ENCODE measurements around the gene NCK1. TPM values are rescaled to one million over a fixed set of nuclear protein-coding genes. Genes with fewer than 3 reads are reported as not detected.
"Not testable (repeated sequence)": the region's sequence is repeated elsewhere in the genome, so short reads cannot be mapped to it uniquely, and the experiment has no call there.

Gene NCK1
- total and polyA plus RNA-seq, 2 donors (not counting 1 experiment from before 2014, with no cell fraction given), result 59.5 to 62.7 TPM

DNA sequence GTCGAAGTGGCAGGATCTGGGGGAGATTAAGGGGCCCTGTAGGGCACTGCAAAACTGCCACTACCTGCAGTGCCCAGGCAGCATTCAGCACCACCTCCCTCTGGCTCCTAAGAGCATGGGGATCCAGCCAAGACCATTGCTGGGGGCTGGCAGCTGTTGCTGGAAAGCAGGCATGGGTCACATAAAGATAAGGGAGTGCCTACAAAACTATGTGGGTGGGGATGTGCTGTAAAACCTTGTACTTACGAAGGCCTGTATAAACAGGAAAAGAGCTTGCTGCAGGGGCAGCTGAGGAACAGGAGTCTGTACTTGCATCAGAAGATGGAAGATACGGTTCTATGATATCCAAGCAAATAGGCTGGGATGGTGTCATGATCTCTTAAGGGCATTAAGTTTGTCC is 122.8 kb downstream of the NCK1 start:
- no peaks in the 10 kb centered on the region for H3K36me3 ChIP-seq (ENCODE audit: control insufficient read depth, insufficient read depth, low read length)
- H3K9ac ChIP-seq (ENCODE audit: insufficient read depth, low read length), result no peak overlapping the region
- no peak for TF ChIP-seq EZH2 (IDR thresholded peaks at IDR 0.05; ENCODE audit: low read length, missing control alignments)
- TF ChIP-seq, protein P1, sequence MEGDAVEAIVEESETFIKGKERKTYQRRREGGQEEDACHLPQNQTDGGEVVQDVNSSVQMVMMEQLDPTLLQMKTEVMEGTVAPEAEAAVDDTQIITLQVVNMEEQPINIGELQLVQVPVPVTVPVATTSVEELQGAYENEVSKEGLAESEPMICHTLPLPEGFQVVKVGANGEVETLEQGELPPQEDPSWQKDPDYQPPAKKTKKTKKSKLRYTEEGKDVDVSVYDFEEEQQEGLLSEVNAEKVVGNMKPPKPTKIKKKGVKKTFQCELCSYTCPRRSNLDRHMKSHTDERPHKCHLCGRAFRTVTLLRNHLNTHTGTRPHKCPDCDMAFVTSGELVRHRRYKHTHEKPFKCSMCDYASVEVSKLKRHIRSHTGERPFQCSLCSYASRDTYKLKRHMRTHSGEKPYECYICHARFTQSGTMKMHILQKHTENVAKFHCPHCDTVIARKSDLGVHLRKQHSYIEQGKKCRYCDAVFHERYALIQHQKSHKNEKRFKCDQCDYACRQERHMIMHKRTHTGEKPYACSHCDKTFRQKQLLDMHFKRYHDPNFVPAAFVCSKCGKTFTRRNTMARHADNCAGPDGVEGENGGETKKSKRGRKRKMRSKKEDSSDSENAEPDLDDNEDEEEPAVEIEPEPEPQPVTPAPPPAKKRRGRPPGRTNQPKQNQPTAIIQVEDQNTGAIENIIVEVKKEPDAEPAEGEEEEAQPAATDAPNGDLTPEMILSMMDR (conservative IDR thresholded peaks at IDR 0.05 in 1 of 2, IDR thresholded peaks at IDR 0.05 in 1 of 2; ENCODE audit: low read depth in 1 of 2, low read length in 2 of 2), result no peak
- no peaks in the 10 kb centered on the region for H3K9me3 ChIP-seq (ENCODE audit: control insufficient read depth, insufficient read depth, low read depth, low read length)
- H2AFZ ChIP-seq (ENCODE audit: low read length), result no peak overlapping the region
- H3K4me2 ChIP-seq (ENCODE audit: extremely low read depth, insufficient read depth, low read length), result no peak overlapping the region
- H3K27ac ChIP-seq (ENCODE audit: insufficient read depth, low read length), result no peak overlapping the region
- H4K20me1 ChIP-seq (ENCODE audit: control insufficient read depth, extremely low read depth, insufficient read depth, low read length), result no peaks in the 10 kb centered on the region
- H3K79me2 ChIP-seq (ENCODE audit: control insufficient read depth, insufficient read depth, low read length), result no peaks in the 10 kb centered on the region
- DNase-seq (ENCODE audit: low read depth in 2 of 2), result peak; percentile 27 to 56
- no peaks in the 10 kb centered on the region for H3K4me1 ChIP-seq (ENCODE audit: control insufficient read depth, extremely low read depth, insufficient read depth, low read length)
- no peak overlapping the region for H3K4me3 ChIP-seq (replicated peaks in 1 of 4; ENCODE audit: control extremely low read depth in 1 of 4, insufficient read depth in 1 of 4, low read depth in 3 of 4, low read length in 4 of 4)
- no peaks in the 10 kb centered on the region for H3K27me3 ChIP-seq (ENCODE audit: control insufficient read depth, insufficient read depth, low read length)

GRCh38 chr3:136987398-136987980 is 125.5 kb downstream of the NCK1 start:
- not testable (repeated sequence) for H3K4me1 ChIP-seq (ENCODE audit: control insufficient read depth, extremely low read depth, insufficient read depth, low read length); H3K27ac ChIP-seq (ENCODE audit: insufficient read depth, low read length); H3K4me3 ChIP-seq (replicated peaks in 1 of 4; ENCODE audit: control extremely low read depth in 1 of 4, insufficient read depth in 1 of 4, low read depth in 3 of 4, low read length in 4 of 4); H2AFZ ChIP-seq (ENCODE audit: low read length); H3K36me3 ChIP-seq (ENCODE audit: control insufficient read depth, insufficient read depth, low read length); H4K20me1 ChIP-seq (ENCODE audit: control insufficient read depth, extremely low read depth, insufficient read depth, low read length); H3K9me3 ChIP-seq (ENCODE audit: control insufficient read depth, insufficient read depth, low read depth, low read length); H3K4me2 ChIP-seq (ENCODE audit: extremely low read depth, insufficient read depth, low read length); H3K27me3 ChIP-seq (ENCODE audit: control insufficient read depth, insufficient read depth, low read length); H3K79me2 ChIP-seq (ENCODE audit: control insufficient read depth, insufficient read depth, low read length); DNase-seq (ENCODE audit: low read depth in 2 of 2); H3K9ac ChIP-seq (ENCODE audit: insufficient read depth, low read length)

- no peak overlapping the region for H3K4me3 ChIP-seq (replicated peaks in 1 of 4; ENCODE audit: control extremely low read depth in 1 of 4, insufficient read depth in 1 of 4, low read depth in 3 of 4, low read length in 4 of 4)
- no peaks in the 10 kb centered on the region for H3K27me3 ChIP-seq (ENCODE audit: control insufficient read depth, insufficient read depth, low read length)
- H3K27ac ChIP-seq (ENCODE audit: insufficient read depth, low read length), result no peak overlapping the region
- H2AFZ ChIP-seq (ENCODE audit: low read length), result no peak overlapping the region
- no peaks in the 10 kb centered on the region for H3K79me2 ChIP-seq (ENCODE audit: control insufficient read depth, insufficient read depth, low read length)
- H3K4me2 ChIP-seq (ENCODE audit: extremely low read depth, insufficient read depth, low read length), result no peak overlapping the region
- no peaks in the 10 kb centered on the region for H3K9me3 ChIP-seq (ENCODE audit: control insufficient read depth, insufficient read depth, low read depth, low read length)
- H4K20me1 ChIP-seq (ENCODE audit: control insufficient read depth, extremely low read depth, insufficient read depth, low read length), result no peaks in the 10 kb centered on the region
- TF ChIP-seq EZH2 (IDR thresholded peaks at IDR 0.05; ENCODE audit: low read length, missing control alignments), result no peak
- TF ChIP-seq, protein P1 (conservative IDR thresholded peaks at IDR 0.05 in 1 of 2, IDR thresholded peaks at IDR 0.05 in 1 of 2; ENCODE audit: low read depth in 1 of 2, low read length in 2 of 2), result no peak
- no peak for DNase-seq (ENCODE audit: low read depth in 2 of 2)
- H3K9ac ChIP-seq (ENCODE audit: insufficient read depth, low read length), result no peak overlapping the region
- no peaks in the 10 kb centered on the region for H3K36me3 ChIP-seq (ENCODE audit: control insufficient read depth, insufficient read depth, low read length)
- no peaks in the 10 kb centered on the region for H3K4me1 ChIP-seq (ENCODE audit: control insufficient read depth, extremely low read depth, insufficient read depth, low read length)
Measured at GRCh38 chr3:136988651-136989050, 126.6 kb downstream of the NCK1 start.

All from fibroblast of lung (primary cell).